Measurements from ENCODE around the gene ABRAXAS1.

Gene ABRAXAS1

GRCh38 chr4:83527671-83528070 lies 42.8 kb upstream of the ABRAXAS1 start:
- Histone ChIP-seq H3K4me3 (ENCODE audit: low read depth, low read length) (no peak overlapping the region), H3K36me3 (ENCODE audit: control insufficient read depth in 2 of 2, insufficient read depth in 1 of 2, low read length in 2 of 2) (no peaks in the 10 kb centered on the region), H3K4me1 (ENCODE audit: control insufficient read depth, insufficient read depth, low read length) (no peaks in the 10 kb centered on the region), H3K27ac (ENCODE audit: extremely low read depth, low read depth, low read length) (no peak overlapping the region), H3K9me3 (ENCODE audit: control insufficient read depth, insufficient read depth, low read depth, low read length) (no peaks in the 10 kb centered on the region)
- ChIA-PET CTCF (interaction anchor here (0.6 kb wide), 1 partner anchor 226 kb away, joined by 3 read pairs; no protein-coding TSS in a partner anchor), POLR2A (no interaction called here)
- TF ChIP-seq PRDM1 (tag by site-specific recombination; IDR thresholded peaks at IDR 0.05) (no peak), SETDB1 (IDR thresholded peaks at IDR 0.05; ENCODE audit: insufficient read length, low read length) (peak; percentile 63)

- Histone ChIP-seq H3K27ac (ENCODE audit: extremely low read depth, low read depth, low read length) (no peak overlapping the region), H3K9me3 (ENCODE audit: control insufficient read depth, insufficient read depth, low read depth, low read length) (no peaks in the 10 kb centered on the region), H3K36me3 (ENCODE audit: control insufficient read depth in 2 of 2, insufficient read depth in 1 of 2, low read length in 2 of 2) (no peaks in the 10 kb centered on the region), H3K4me1 (ENCODE audit: control insufficient read depth, insufficient read depth, low read length) (no peaks in the 10 kb centered on the region), H3K4me3 (ENCODE audit: low read depth, low read length) (no peak overlapping the region)
- ChIA-PET POLR2A (no interaction called here), CTCF (no interaction called here)
- no peak for TF ChIP-seq ZNF449 (tag by site-specific recombination; IDR thresholded peaks at IDR 0.05)
- no peak for TF ChIP-seq ZNF394 (tag by site-specific recombination; IDR thresholded peaks at IDR 0.05; ENCODE audit: borderline replicate concordance)
- TF ChIP-seq ZNF670 (tag by site-specific recombination; IDR thresholded peaks at IDR 0.05; ENCODE audit: low read depth): no peak
- TF ChIP-seq TCF7L2 (IDR thresholded peaks at IDR 0.05; ENCODE audit: borderline replicate concordance, low read depth, low read length): no peak
- TF ChIP-seq ZNF768 (tag by site-specific recombination; IDR thresholded peaks at IDR 0.05): no peak
- TF ChIP-seq ZNF544 (tag by site-specific recombination; IDR thresholded peaks at IDR 0.05): no peak
- TF ChIP-seq SALL2 (tag by site-specific recombination; IDR thresholded peaks at IDR 0.05; ENCODE audit: borderline replicate concordance): no peak
- TF ChIP-seq ZNF830 (tag by site-specific recombination; IDR thresholded peaks at IDR 0.05; ENCODE audit: low read depth): no peak
- no peak for TF ChIP-seq SP2 (tag by site-specific recombination; IDR thresholded peaks at IDR 0.05)
- TF ChIP-seq REST (tag by site-specific recombination; IDR thresholded peaks at IDR 0.05): no peak
- no peak for TF ChIP-seq SP7 (tag by site-specific recombination; IDR thresholded peaks at IDR 0.05)
- TF ChIP-seq ZNF521 (tag by site-specific recombination; IDR thresholded peaks at IDR 0.05): no peak
- no peak for TF ChIP-seq ZNF157 (tag by site-specific recombination; IDR thresholded peaks at IDR 0.05)
- TF ChIP-seq ZNF677 (tag by site-specific recombination; IDR thresholded peaks at IDR 0.05): no peak
- no peak for TF ChIP-seq ZNF473 (tag by site-specific recombination; IDR thresholded peaks at IDR 0.05)
- no peak for TF ChIP-seq KLF10 (tag by site-specific recombination; IDR thresholded peaks at IDR 0.05)
- TF ChIP-seq ZNF155 (tag by site-specific recombination; IDR thresholded peaks at IDR 0.05): no peak
- TF ChIP-seq PRDM10 (tag by site-specific recombination; IDR thresholded peaks at IDR 0.05): no peak
- no peak for TF ChIP-seq ZNF214 (tag by site-specific recombination; IDR thresholded peaks at IDR 0.05; ENCODE audit: borderline replicate concordance)
- no peak for TF ChIP-seq ZNF280C (tag by site-specific recombination; IDR thresholded peaks at IDR 0.05)
These were observed 37.3 kb upstream of the ABRAXAS1 start for GRCh38 chr4:83522239-83522638.
